Measurements from ENCODE around the gene CBX1.

GRCh38 chr17:48051706-48052486 lies 49.4 kb downstream of the CBX1 start:
- TF ChIP-seq CTCF (IDR thresholded peaks at IDR 0.05; ENCODE audit: poor library complexity, severe bottlenecking) (no peak), POLR2AphosphoS5 (IDR thresholded peaks at IDR 0.05) (no peak)

All from neural cell (in vitro differentiated cells).